ENCODE measurements around the gene HORMAD2. TPM values are rescaled to one million over a fixed set of nuclear protein-coding genes. Genes with fewer than 3 reads are reported as not detected.

HORMAD2 gene
- total RNA-seq, 1 donor from 2014 or later, result not detected

DNA sequence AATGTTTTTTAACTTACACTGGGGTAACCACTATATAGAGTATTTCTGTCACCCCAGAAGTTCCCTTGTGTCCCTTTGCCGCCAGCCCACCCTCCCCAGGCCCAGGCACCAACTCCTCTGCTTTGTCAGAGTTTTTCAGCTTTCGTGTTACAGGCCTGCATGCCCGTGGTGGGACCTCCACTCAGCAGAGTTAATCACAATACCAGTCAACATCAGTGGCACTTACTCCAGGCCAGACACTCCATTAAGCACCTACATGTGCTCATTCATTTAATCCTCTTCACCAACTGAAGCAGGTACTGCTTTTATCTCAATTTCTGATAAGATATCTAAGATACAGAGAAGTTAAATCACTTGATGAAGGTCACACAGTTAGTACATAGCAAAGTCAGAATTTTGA lies 103.0 kb downstream of the HORMAD2 start:
- H3K9me3 Mint-ChIP-seq, result no peaks in the 10 kb centered on the region
- H3K4me3 Mint-ChIP-seq, result no peak overlapping the region
- TF ChIP-seq, protein P1, sequence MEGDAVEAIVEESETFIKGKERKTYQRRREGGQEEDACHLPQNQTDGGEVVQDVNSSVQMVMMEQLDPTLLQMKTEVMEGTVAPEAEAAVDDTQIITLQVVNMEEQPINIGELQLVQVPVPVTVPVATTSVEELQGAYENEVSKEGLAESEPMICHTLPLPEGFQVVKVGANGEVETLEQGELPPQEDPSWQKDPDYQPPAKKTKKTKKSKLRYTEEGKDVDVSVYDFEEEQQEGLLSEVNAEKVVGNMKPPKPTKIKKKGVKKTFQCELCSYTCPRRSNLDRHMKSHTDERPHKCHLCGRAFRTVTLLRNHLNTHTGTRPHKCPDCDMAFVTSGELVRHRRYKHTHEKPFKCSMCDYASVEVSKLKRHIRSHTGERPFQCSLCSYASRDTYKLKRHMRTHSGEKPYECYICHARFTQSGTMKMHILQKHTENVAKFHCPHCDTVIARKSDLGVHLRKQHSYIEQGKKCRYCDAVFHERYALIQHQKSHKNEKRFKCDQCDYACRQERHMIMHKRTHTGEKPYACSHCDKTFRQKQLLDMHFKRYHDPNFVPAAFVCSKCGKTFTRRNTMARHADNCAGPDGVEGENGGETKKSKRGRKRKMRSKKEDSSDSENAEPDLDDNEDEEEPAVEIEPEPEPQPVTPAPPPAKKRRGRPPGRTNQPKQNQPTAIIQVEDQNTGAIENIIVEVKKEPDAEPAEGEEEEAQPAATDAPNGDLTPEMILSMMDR (IDR thresholded peaks at IDR 0.05; ENCODE audit: unreplicated experiment), result no peak
- H3K4me1 Mint-ChIP-seq, result peaks cover 15% of the 10 kb centered on the region
- no peak for DNase-seq (ENCODE audit: low spot score in 2 of 2, unreplicated experiment in 2 of 2)
- H3K27me3 Mint-ChIP-seq (ENCODE audit: low read depth), result no peaks in the 10 kb centered on the region
- no peaks in the 10 kb centered on the region for H3K36me3 Mint-ChIP-seq
- H3K27ac Mint-ChIP-seq, result no peak overlapping the region

DNA sequence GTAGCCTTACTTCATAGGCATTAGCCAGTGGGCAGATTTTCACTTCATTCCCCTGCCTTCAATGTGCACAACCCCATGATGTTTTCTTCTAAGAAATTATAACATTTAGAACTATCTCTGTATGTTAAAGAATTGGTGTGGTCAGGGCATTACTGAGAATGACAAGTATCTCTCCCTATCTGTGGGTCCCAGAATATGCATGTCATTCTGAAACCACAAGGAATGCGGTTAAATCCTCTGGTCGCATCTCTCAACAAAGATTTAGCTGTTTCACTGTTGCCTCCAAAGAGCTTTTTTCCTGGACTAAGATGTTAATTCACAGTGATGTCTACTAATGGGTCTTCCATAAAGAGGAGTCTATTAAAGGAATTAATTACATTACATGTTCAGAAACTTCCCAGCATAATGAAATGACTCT lies 103.6 kb downstream of the HORMAD2 start:
- DNase-seq (ENCODE audit: low spot score in 2 of 2, unreplicated experiment in 2 of 2), result no peak
- TF ChIP-seq, protein P1 (IDR thresholded peaks at IDR 0.05; ENCODE audit: unreplicated experiment), result no peak
- Mint-ChIP-seq H3K4me3 (no peak overlapping the region), H3K27ac (no peak overlapping the region), H3K27me3 (ENCODE audit: low read depth) (no peaks in the 10 kb centered on the region), H3K4me1 (peaks cover 15% of the 10 kb centered on the region), H3K36me3 (no peaks in the 10 kb centered on the region), H3K9me3 (no peaks in the 10 kb centered on the region)

DNA sequence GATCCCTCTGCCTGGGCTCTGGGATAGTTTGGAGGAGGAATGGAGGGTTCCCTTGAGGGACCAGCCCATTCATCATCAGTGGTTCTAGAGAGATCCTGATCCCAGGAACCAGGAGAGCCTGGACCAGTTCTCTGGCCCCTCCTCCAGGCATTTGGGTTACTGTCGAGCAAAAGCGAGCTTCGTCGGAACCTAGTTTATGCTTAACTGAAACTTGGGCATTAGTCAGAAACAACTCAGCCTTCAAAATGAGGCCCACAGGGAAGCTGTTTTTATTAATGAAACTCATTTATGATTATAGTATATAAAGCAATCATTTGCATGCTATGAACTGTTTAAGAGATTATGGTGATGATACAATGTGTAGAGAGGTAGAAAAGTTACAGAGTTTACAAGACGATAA lies 104.9 kb downstream of the HORMAD2 start:
- Mint-ChIP-seq H3K27me3 (ENCODE audit: low read depth) (no peaks in the 10 kb centered on the region), H3K9me3 (no peaks in the 10 kb centered on the region), H3K36me3 (no peaks in the 10 kb centered on the region), H3K4me3 (no peak overlapping the region), H3K27ac (no peak overlapping the region), H3K4me1 (peaks cover 15% of the 10 kb centered on the region)
- TF ChIP-seq, protein P1 (IDR thresholded peaks at IDR 0.05; ENCODE audit: unreplicated experiment), result no peak
- DNase-seq (ENCODE audit: low spot score in 2 of 2, unreplicated experiment in 2 of 2), result no peak

DNA sequence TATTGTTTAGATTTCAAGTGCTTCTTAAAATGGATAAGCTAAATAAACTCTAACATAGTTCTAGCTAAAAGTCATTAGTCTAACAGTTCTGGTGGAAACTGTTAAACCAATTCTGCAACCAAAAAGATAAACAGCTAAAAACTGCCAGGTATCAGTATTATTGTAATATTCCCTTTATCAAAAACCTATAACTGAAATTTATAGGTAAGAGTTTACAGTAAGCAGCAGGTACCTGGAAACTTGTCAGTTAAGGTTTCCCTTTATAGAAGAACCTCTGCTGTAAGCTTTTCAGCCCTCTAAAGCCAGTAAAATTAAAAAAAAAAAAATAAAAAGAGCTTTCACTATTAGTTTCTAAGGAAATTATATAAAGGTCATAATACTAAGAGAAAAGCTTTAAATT lies 105.3 kb downstream of the HORMAD2 start:
- no peaks in the 10 kb centered on the region for H3K36me3 Mint-ChIP-seq
- H3K4me1 Mint-ChIP-seq, result peaks cover 18% of the 10 kb centered on the region
- H3K27me3 Mint-ChIP-seq (ENCODE audit: low read depth), result no peaks in the 10 kb centered on the region
- DNase-seq (ENCODE audit: low spot score in 2 of 2, unreplicated experiment in 2 of 2), result no peak
- no peaks in the 10 kb centered on the region for H3K9me3 Mint-ChIP-seq
- no peak overlapping the region for H3K4me3 Mint-ChIP-seq
- TF ChIP-seq, protein P1 (IDR thresholded peaks at IDR 0.05; ENCODE audit: unreplicated experiment), result no peak
- no peak overlapping the region for H3K27ac Mint-ChIP-seq

DNA sequence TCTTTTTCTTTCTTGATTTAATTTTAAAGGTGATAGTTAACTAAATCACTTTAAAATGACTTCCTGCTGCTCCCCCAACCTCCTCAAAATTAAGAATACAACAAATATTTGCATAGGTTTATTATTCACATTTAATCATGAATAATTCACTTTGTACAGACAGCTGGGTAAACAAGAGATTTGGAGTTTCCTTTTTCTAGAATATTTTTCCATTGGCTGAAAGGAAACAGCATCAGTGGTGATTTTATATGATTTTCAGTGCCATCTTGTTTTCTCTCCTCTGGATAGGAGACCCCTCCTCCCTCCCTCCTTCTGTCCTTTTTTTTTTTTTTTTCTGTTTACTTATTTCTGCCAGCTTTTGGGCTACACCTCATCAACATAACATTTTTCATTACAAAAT lies 105.8 kb downstream of the HORMAD2 start:
- no peak overlapping the region for H3K27ac Mint-ChIP-seq
- H3K4me1 Mint-ChIP-seq, result peaks cover 23% of the 10 kb centered on the region
- H3K4me3 Mint-ChIP-seq, result no peak overlapping the region
- H3K27me3 Mint-ChIP-seq (ENCODE audit: low read depth), result no peaks in the 10 kb centered on the region
- no peak for DNase-seq (ENCODE audit: low spot score in 2 of 2, unreplicated experiment in 2 of 2)
- no peaks in the 10 kb centered on the region for H3K36me3 Mint-ChIP-seq
- TF ChIP-seq, protein P1 (IDR thresholded peaks at IDR 0.05; ENCODE audit: unreplicated experiment), result no peak
- no peaks in the 10 kb centered on the region for H3K9me3 Mint-ChIP-seq

DNA sequence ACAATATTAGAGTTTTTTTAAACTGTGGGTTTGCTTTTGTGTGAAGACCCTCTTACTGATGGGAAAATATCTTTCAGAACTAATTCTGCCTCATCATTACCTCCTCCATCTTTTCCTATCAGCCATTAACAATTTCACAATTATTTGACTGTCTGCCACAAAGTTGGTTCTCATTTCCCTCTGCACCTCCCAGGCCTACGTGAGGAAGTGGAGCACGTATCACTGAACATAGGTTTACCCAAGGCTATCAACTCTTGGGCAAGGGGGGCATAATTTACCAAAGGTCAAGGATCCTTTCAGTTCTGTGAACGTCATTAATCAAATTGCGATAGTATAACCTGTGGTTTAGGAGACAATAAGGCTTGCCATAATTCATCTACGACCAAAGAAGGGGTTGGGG lies 106.2 kb downstream of the HORMAD2 start:
- H3K4me1 Mint-ChIP-seq, result peaks cover 27% of the 10 kb centered on the region

More for the DNA sequence above, 106.2 kb downstream of the HORMAD2 start:
- Mint-ChIP-seq H3K27me3 (ENCODE audit: low read depth) (no peaks in the 10 kb centered on the region), H3K36me3 (no peaks in the 10 kb centered on the region), H3K4me3 (no peak overlapping the region), H3K9me3 (no peaks in the 10 kb centered on the region), H3K27ac (no peak overlapping the region)
- no peak for DNase-seq (ENCODE audit: low spot score in 2 of 2, unreplicated experiment in 2 of 2)
- TF ChIP-seq, protein P1 (IDR thresholded peaks at IDR 0.05; ENCODE audit: unreplicated experiment), result no peak
